ENCODE measurements around the gene PACSIN1. TPM values are rescaled to one million over a fixed set of nuclear protein-coding genes. Genes with fewer than 3 reads are reported as not detected.

The PACSIN1 gene
- total RNA-seq, 2 experiments from 2014 or later, result 0.07 to 0.14 TPM

- Mint-ChIP-seq H3K9me3 (ENCODE audit: low read depth) (peaks cover 5% of the 10 kb centered on the region), H3K27me3 (peaks cover 2% of the 10 kb centered on the region), H3K27ac (no peak overlapping the region), H3K4me3 (no peak overlapping the region), H3K4me1 (no peaks in the 10 kb centered on the region), H3K36me3 (ENCODE audit: low read depth) (no peaks in the 10 kb centered on the region)
- no peak for DNase-seq
- POLR2A ChIA-PET, result interaction anchor here (0.9 kb wide), 1 partner anchor 21 kb away, joined by 3 read pairs; no protein-coding TSS in a partner anchor
- intact Hi-C loops (cut with DNase I, micrococcal nuclease), result no loop called here
- ATAC-seq, result no peak
- CTCF ChIA-PET, result no interaction called here
These were observed 30.3 kb downstream of the PACSIN1 start for GRCh38 chr6:34496103-34496685.

DNA sequence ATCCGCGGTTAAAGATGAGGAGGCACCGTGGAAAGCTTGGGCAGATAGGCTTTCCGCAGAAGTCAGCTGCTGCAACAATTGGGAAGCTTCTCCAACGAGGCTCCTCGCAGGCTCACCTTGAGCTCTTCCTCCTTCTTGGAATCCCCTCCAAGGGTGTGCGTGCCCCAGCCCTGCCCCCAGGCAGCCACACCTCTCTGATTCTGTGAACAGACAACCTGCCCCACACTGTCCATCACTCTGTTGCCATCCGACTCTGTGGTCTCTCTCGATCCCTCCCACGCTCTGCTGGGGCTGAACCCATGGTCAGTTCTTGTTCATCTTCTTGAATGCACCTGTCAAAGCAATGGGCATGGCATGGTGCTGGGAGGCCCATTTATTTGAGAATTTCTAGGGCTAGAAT, 31.5 kb downstream of the PACSIN1 start:
- ChIA-PET POLR2A (no interaction called here), CTCF (no interaction called here)
- DNase-seq, result no peak
- H3K4me1 Mint-ChIP-seq, result no peaks in the 10 kb centered on the region
- H3K27ac Mint-ChIP-seq, result no peak overlapping the region
- no peaks in the 10 kb centered on the region for H3K36me3 Mint-ChIP-seq (ENCODE audit: low read depth)
- peaks cover 8% of the 10 kb centered on the region for H3K9me3 Mint-ChIP-seq (ENCODE audit: low read depth)
- intact Hi-C loops (cut with DNase I, micrococcal nuclease), result no loop called here
- ATAC-seq, result no peak
- H3K4me3 Mint-ChIP-seq, result no peak overlapping the region
- peaks cover 2% of the 10 kb centered on the region for H3K27me3 Mint-ChIP-seq

GRCh38 chr6:34506718-34507117, 40.8 kb downstream of the PACSIN1 start:
- POLR2A ChIA-PET, result no interaction called here
- no peak overlapping the region for H3K27ac Mint-ChIP-seq
- intact Hi-C loops (cut with DNase I, micrococcal nuclease), result no loop called here
- ATAC-seq, result no peak
- no peak for DNase-seq
- H3K27me3 Mint-ChIP-seq, result no peaks in the 10 kb centered on the region
- no peaks in the 10 kb centered on the region for H3K4me1 Mint-ChIP-seq
- CTCF ChIA-PET, result no interaction called here
- H3K9me3 Mint-ChIP-seq (ENCODE audit: low read depth), result peaks cover 9% of the 10 kb centered on the region
- H3K4me3 Mint-ChIP-seq, result no peak overlapping the region
- H3K36me3 Mint-ChIP-seq (ENCODE audit: low read depth), result no peaks in the 10 kb centered on the region

- Mint-ChIP-seq H3K9me3 (ENCODE audit: low read depth) (peaks cover 4% of the 10 kb centered on the region), H3K36me3 (ENCODE audit: low read depth) (no peaks in the 10 kb centered on the region), H3K4me3 (no peak overlapping the region), H3K27ac (no peak overlapping the region), H3K4me1 (no peaks in the 10 kb centered on the region), H3K27me3 (no peaks in the 10 kb centered on the region)
- no peak for ATAC-seq
- no peak for DNase-seq
- POLR2A ChIA-PET, result interaction anchor here (0.6 kb wide), 1 partner anchor 1259 kb away, joined by 3 read pairs; no protein-coding TSS in a partner anchor
- CTCF ChIA-PET, result interaction anchor here (1.3 kb wide), 1 partner anchor 101 kb away, joined by 4 read pairs; no protein-coding TSS in a partner anchor
- intact Hi-C loops (cut with DNase I, micrococcal nuclease), result no loop called here
These were observed 42.5 kb downstream of the PACSIN1 start for GRCh38 chr6:34508425-34508824.

- H3K4me1 Mint-ChIP-seq, result no peaks in the 10 kb centered on the region
- CTCF ChIA-PET, result no interaction called here
- no peak overlapping the region for H3K27ac Mint-ChIP-seq
These were observed 43.9 kb downstream of the PACSIN1 start for GRCh38 chr6:34509782-34510181.

GRCh38 chr6:34510299-34510698, 44.4 kb downstream of the PACSIN1 start:
- H3K4me1 Mint-ChIP-seq, result no peaks in the 10 kb centered on the region

More at GRCh38 chr6:34509782-34510181, 43.9 kb downstream of the PACSIN1 start:
- Mint-ChIP-seq H3K4me3 (no peak overlapping the region), H3K9me3 (ENCODE audit: low read depth) (peaks cover 4% of the 10 kb centered on the region), H3K36me3 (ENCODE audit: low read depth) (no peaks in the 10 kb centered on the region), H3K27me3 (peaks cover 3% of the 10 kb centered on the region)
- no peak for DNase-seq
- POLR2A ChIA-PET, result no interaction called here
- intact Hi-C loops (cut with DNase I, micrococcal nuclease), result no loop called here
- ATAC-seq, result no peak

DNA sequence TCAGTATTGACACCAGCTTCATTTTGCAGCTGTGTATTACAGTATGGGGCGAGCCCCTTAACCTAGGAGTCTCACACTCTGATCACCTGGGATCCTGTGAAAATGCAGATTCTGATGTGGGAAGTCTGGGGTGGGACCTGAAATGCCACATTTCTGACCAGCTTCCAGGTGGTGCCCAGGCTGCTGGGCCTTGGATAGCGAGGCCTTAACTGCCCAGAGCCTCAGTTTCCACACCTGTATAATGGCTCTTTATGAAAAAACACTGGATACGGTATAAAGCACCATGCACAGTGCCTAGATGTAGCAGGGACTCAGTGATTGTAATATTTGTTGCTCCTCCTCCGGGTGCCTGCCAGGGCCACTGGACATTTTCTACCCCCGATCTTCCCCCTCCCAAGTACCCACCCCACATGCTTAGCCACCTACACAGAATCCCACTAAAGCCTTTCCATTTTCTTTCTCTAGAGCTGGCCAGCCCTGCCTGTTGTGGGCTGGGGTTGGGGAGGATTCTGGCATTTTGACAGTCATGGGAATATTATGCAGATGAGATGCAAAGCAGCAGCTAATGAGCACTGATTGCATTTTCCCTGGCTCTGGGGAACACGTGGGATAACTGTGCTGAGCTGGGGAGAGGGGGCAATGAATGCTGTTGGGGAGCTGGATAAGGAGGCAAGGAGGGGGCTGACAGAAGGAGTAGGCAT, 45.5 kb downstream of the PACSIN1 start:
- intact Hi-C loops (cut with DNase I, micrococcal nuclease), result no loop called here
- ATAC-seq (no peak), DNase-seq (no peak)
- Mint-ChIP-seq H3K27ac (no peak overlapping the region), H3K4me3 (no peak overlapping the region), H3K36me3 (ENCODE audit: low read depth) (no peaks in the 10 kb centered on the region), H3K9me3 (ENCODE audit: low read depth) (peaks cover 4% of the 10 kb centered on the region), H3K4me1 (no peaks in the 10 kb centered on the region), H3K27me3 (peaks cover 3% of the 10 kb centered on the region)
- POLR2A ChIA-PET, result no interaction called here
- CTCF ChIA-PET, result interaction anchor here (1.6 kb wide), 1 partner anchor 51 kb away, joined by 5 read pairs; no protein-coding TSS in a partner anchor

More at GRCh38 chr6:34510299-34510698, 44.4 kb downstream of the PACSIN1 start:
- Mint-ChIP-seq H3K36me3 (ENCODE audit: low read depth) (no peaks in the 10 kb centered on the region), H3K27ac (no peak overlapping the region), H3K9me3 (ENCODE audit: low read depth) (peaks cover 4% of the 10 kb centered on the region), H3K27me3 (peaks cover 3% of the 10 kb centered on the region), H3K4me3 (no peak overlapping the region)
- DNase-seq (no peak), ATAC-seq (no peak)
- CTCF ChIA-PET, result no interaction called here
- POLR2A ChIA-PET, result no interaction called here
- intact Hi-C loops (cut with DNase I, micrococcal nuclease), result no loop called here

GRCh38 chr6:34511915-34512737, 46.2 kb downstream of the PACSIN1 start:
- POLR2A ChIA-PET, result no interaction called here
- Mint-ChIP-seq H3K36me3 (ENCODE audit: low read depth) (no peaks in the 10 kb centered on the region), H3K4me3 (no peak overlapping the region), H3K4me1 (no peaks in the 10 kb centered on the region), H3K27ac (no peak overlapping the region), H3K27me3 (peaks cover 3% of the 10 kb centered on the region), H3K9me3 (ENCODE audit: low read depth) (peaks cover 4% of the 10 kb centered on the region)
- no peak for DNase-seq
- CTCF ChIA-PET, result interaction anchor here (1.6 kb wide), 1 partner anchor 52 kb away, joined by 5 read pairs; no protein-coding TSS in a partner anchor
- no peak for ATAC-seq
- intact Hi-C loops (cut with DNase I, micrococcal nuclease), result no loop called here

DNA sequence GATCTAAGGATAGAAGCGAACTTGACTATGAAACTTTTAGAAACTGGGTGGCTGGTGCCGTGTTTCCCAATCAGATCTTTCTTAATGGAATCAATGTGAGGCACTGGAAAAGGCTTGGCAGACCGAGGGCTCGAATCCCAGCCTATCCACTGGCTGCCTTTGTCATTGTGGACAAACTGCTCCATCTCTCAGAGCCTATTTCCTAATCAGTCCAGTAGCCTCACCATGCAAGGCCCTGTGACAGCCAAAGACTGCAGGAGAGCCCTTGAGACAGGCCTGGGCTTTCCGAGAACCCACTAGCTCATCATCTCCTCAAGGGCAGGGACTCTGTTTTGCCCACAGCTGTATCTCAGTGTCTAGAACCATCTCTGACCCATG, 46.9 kb downstream of the PACSIN1 start:
- ChIA-PET CTCF (interaction anchor here (1.6 kb wide), 1 partner anchor 53 kb away, joined by 5 read pairs; no protein-coding TSS in a partner anchor), POLR2A (no interaction called here)
- intact Hi-C loops (cut with DNase I, micrococcal nuclease), result no loop called here
- H3K27ac Mint-ChIP-seq, result no peak overlapping the region
- no peaks in the 10 kb centered on the region for H3K36me3 Mint-ChIP-seq (ENCODE audit: low read depth)
- no peaks in the 10 kb centered on the region for H3K4me1 Mint-ChIP-seq
- DNase-seq, result no peak
- H3K27me3 Mint-ChIP-seq, result peaks cover 3% of the 10 kb centered on the region
- ATAC-seq, result no peak
- H3K9me3 Mint-ChIP-seq (ENCODE audit: low read depth), result peaks cover 4% of the 10 kb centered on the region
- no peak overlapping the region for H3K4me3 Mint-ChIP-seq

DNA sequence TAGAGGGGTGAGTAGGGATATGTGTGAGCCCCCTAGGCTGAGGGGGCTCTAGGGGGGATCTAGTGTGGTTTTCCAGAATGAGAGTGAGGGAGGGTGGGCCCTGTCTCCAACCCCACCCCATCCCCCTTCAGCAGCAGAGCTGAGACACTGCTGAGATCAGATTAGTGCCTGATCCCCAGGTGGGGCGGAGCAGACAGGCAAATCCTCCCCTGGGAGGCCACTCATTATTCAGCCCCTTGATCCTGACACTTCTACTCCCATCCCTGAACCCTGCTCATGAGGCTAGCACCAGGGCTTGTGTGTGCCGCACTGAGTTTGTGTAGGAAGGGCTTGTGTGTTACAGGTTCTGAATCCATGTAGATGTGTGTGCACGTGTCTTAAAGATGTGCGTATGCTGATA, 47.8 kb downstream of the PACSIN1 start:
- no peaks in the 10 kb centered on the region for H3K36me3 Mint-ChIP-seq (ENCODE audit: low read depth)
- no peak for DNase-seq
- intact Hi-C loops (cut with DNase I, micrococcal nuclease), result no loop called here
- peaks cover 3% of the 10 kb centered on the region for H3K27me3 Mint-ChIP-seq
- POLR2A ChIA-PET, result no interaction called here
- H3K27ac Mint-ChIP-seq, result no peak overlapping the region
- H3K4me1 Mint-ChIP-seq, result no peaks in the 10 kb centered on the region
- no peak for ATAC-seq
- peaks cover 4% of the 10 kb centered on the region for H3K9me3 Mint-ChIP-seq (ENCODE audit: low read depth)
- H3K4me3 Mint-ChIP-seq, result no peak overlapping the region
- CTCF ChIA-PET, result no interaction called here

DNA sequence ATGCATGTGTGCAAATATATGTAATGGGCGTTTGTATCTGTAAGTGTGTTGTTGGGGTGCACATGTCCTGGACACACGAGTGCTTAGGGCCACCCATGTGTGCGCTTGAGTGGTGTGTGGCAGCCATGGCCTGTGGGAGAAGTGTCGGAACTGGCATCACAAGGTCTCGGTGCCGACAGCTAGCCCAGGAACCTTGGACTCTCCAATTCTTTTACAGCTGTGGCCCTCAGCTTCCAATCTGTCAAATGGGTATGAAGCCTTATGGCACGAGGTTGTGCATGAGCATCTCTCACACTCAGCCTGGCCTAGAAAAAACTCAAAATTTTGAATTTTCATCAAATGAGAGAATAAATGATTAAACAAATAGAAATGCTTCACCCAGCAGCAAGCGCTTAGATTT, 48.2 kb downstream of the PACSIN1 start:
- Mint-ChIP-seq H3K27me3 (peaks cover 3% of the 10 kb centered on the region), H3K4me3 (no peak overlapping the region), H3K4me1 (no peaks in the 10 kb centered on the region), H3K27ac (no peak overlapping the region), H3K36me3 (ENCODE audit: low read depth) (no peaks in the 10 kb centered on the region), H3K9me3 (ENCODE audit: low read depth) (peaks cover 3% of the 10 kb centered on the region)
- ChIA-PET CTCF (interaction anchor here (0.6 to 0.7 kb wide), 2 partner anchors 55 to 372 kb away, joined by 3 to 4 read pairs; no protein-coding TSS in a partner anchor), POLR2A (no interaction called here)
- ATAC-seq, result no peak
- no peak for DNase-seq
- intact Hi-C loops (cut with DNase I, micrococcal nuclease), result no loop called here
